Caco-2 (cell line): ENCODE measurements around the gene ERBB4. TPM values are rescaled to one million over a fixed set of nuclear protein-coding genes. Genes with fewer than 3 reads are reported as not detected.

Experiments
- BruUV-seq: library from RNA; stranded (reverse); fragments of 400-500 nt; replicated peaks from 2 replicates; lab custom pipeline; 2021; lab: Mats Ljungman, UMichigan
- CTCF ChIA-PET: fragments of 300-600 bp; sonication (Branson Sonifier 250); formaldehyde crosslinking; loops from one replicate; lab custom pipeline; 2022; ENCODE audit warnings: antibody characterized with exemption; lab: Charles Lee
- POLR2A ChIA-PET: fragments of 300-600 bp; sonication (Branson Sonifier 250); formaldehyde crosslinking; loops from one replicate; lab custom pipeline; 2022; ENCODE audit warnings: antibody characterized with exemption; lab: Charles Lee
- DNase-seq, 2 experiments: peaks; one replicate each; pipeline versions ENCODE4 v3.0.0 to v3.0.0-alpha.2; 2020 to 2022
- H3K27me3 ChIP-seq: replicated peaks from 2 replicates; pipeline ENCODE4 v1.6.0; 2011; ENCODE audit warnings: low read length; ENCODE audit not compliant: control insufficient read depth, insufficient read depth
- H3K36me3 ChIP-seq: 2 replicates; pipeline ENCODE4 v1.5.1; 2011; ENCODE audit warnings: low read length; ENCODE audit not compliant: control insufficient read depth, insufficient read depth
- H3K4me1 ChIP-seq: fragments of 250-450 bp; sonication (Bioruptor Pico); 2 replicates; pipeline ENCODE4 v1.5.1; 2020; ENCODE audit warnings: mild to moderate bottlenecking
- H3K4me3 ChIP-seq: 2 replicates; pipeline ENCODE4 v1.5.1; 2011; ENCODE audit warnings: low read depth, mild to moderate bottlenecking, control low read depth, low read length
- H3K9me3 ChIP-seq: fragments of 250-450 bp; sonication (Bioruptor Pico); 2 replicates; pipeline ENCODE4 v1.5.1; 2020; ENCODE audit warnings: mild to moderate bottlenecking, moderate library complexity
- H3K27ac Mint-ChIP-seq: one replicate; pipeline ENCODE4 v1.8.0; 2022; ENCODE audit warnings: mixed read lengths; ENCODE audit not compliant: unreplicated experiment
- H3K27me3 Mint-ChIP-seq: one replicate; pipeline ENCODE4 v1.8.0; 2022; ENCODE audit warnings: mixed read lengths; ENCODE audit not compliant: insufficient read depth, unreplicated experiment
- H3K36me3 Mint-ChIP-seq: one replicate; pipeline ENCODE4 v1.8.0; 2022; ENCODE audit warnings: mild to moderate bottlenecking, mixed read lengths; ENCODE audit not compliant: insufficient read depth, unreplicated experiment
- H3K4me1 Mint-ChIP-seq: one replicate; pipeline ENCODE4 v1.8.0; 2022; ENCODE audit warnings: low read depth, mixed read lengths; ENCODE audit not compliant: unreplicated experiment
- H3K4me3 Mint-ChIP-seq: one replicate; pipeline ENCODE4 v1.8.0; 2022; ENCODE audit warnings: mild to moderate bottlenecking, moderate library complexity, mixed read lengths; ENCODE audit not compliant: unreplicated experiment
- H3K9me3 Mint-ChIP-seq: one replicate; pipeline ENCODE4 v1.8.0; 2022; ENCODE audit warnings: mixed read lengths; ENCODE audit not compliant: unreplicated experiment
- CTCF ChIP-seq, 2 experiments: fragments of 200-600 bp in 1 of 2; IDR thresholded peaks; 1 replicate in 1 of 2; 2 replicates in 1 of 2; pipeline versions ENCODE4 v1.5.1 to v1.8.0; 2011 to 2022; ENCODE audit warnings: antibody characterized with exemption in 1 of 2, control low read depth in 1 of 2, inconsistent platforms in 1 of 2, low read depth in 1 of 2, low read length in 1 of 2, mild to moderate bottlenecking in 1 of 2, moderate library complexity in 1 of 2; ENCODE audit not compliant: insufficient read depth in 1 of 2, severe bottlenecking in 1 of 2, unreplicated experiment in 1 of 2
- intact Hi-C: fragments of 100-400 bp; cut with micrococcal nuclease; formaldehyde crosslinking; loops from one replicate; pipeline ENCODE4 v1.10.0; 2022; ENCODE audit not compliant: unreplicated experiment
- total RNA-seq: library from RNA; stranded (reverse); gene quantifications from 2 replicates; pipeline ENCODE4 v1.2.3, GENCODE V29; 2022

ERBB4 gene
- total RNA-seq, 1 experiment from 2014 or later = not detected

- Mint-ChIP-seq H3K4me3 (no peak overlapping the region), H3K4me1 (no peaks in the 10 kb centered on the region), H3K27me3 (no peaks in the 10 kb centered on the region), H3K9me3 (no peaks in the 10 kb centered on the region), H3K36me3 (no peaks in the 10 kb centered on the region), H3K27ac (no peak overlapping the region)
- BruUV-seq = no TSS peak
- TF ChIP-seq CTCF (IDR thresholded peaks at IDR 0.05; ENCODE audit: insufficient read depth in 1 of 2, low read depth in 1 of 2, low read length in 1 of 2, severe bottlenecking in 1 of 2, unreplicated experiment in 1 of 2) = no peak
- CTCF ChIA-PET = no interaction called here
- intact Hi-C loops = no loop called here
- no peak for DNase-seq
- POLR2A ChIA-PET = no interaction called here
- no peaks in the 10 kb centered on the region for H3K4me1 ChIP-seq
- H3K27me3 ChIP-seq = no peaks in the 10 kb centered on the region
- no peak overlapping the region for H3K4me3 ChIP-seq
- H3K36me3 ChIP-seq = no peaks in the 10 kb centered on the region
- H3K9me3 ChIP-seq = no peaks in the 10 kb centered on the region
Observed at GRCh38 chr2:212208467-212208866, 330.1 kb downstream of the ERBB4 start.

DNA sequence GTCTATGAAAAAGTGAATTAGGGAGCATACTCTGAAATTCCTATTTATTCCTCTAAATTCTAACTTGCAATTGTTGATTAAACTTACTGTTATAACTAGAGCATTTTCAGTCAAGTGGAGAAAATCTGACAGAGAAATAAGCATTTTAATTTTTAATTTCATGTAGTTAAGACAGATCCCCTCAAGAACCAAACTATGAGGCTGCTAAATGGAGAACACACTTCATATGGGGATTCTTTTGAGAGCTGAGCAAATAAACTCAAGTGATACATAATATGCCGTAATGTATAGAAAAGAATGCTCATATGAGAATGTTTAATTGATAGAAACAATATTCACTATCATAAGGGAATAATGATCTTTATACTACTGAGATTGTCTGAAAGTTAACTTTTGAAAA, 340.8 kb downstream of the ERBB4 start:
- Histone ChIP-seq H3K4me1 (no peaks in the 10 kb centered on the region), H3K36me3 (no peaks in the 10 kb centered on the region), H3K4me3 (no peak overlapping the region), H3K27me3 (no peaks in the 10 kb centered on the region), H3K9me3 (no peaks in the 10 kb centered on the region)
- Mint-ChIP-seq H3K27ac (no peak overlapping the region), H3K9me3 (no peaks in the 10 kb centered on the region), H3K27me3 (no peaks in the 10 kb centered on the region), H3K4me3 (no peak overlapping the region), H3K36me3 (no peaks in the 10 kb centered on the region), H3K4me1 (no peaks in the 10 kb centered on the region)
- CTCF ChIA-PET = no interaction called here
- no peak for DNase-seq
- intact Hi-C loops = no loop called here
- no peak for TF ChIP-seq CTCF (IDR thresholded peaks at IDR 0.05; ENCODE audit: insufficient read depth in 1 of 2, low read depth in 1 of 2, low read length in 1 of 2, severe bottlenecking in 1 of 2, unreplicated experiment in 1 of 2)
- no TSS peak for BruUV-seq
- POLR2A ChIA-PET = no interaction called here

DNA sequence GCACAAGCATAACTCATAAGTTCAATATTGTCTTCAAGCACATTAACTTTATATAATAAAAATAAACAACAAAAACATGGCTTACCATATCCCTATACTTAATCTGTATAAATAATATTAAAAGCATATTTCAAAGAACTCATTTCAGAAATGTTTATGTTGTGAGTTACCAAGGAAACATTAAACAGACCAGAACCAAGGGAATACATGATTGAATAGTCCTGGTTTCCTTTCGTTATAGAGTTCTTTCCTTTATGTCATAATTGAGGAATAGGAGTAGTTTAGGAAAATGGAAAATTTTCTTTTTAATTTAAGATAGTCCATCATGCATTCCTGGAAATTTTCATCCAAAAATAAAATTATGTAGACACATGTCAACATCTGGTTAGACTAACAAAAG, 343.0 kb downstream of the ERBB4 start:
- H3K4me3 Mint-ChIP-seq = no peak overlapping the region
- no peak for TF ChIP-seq CTCF (IDR thresholded peaks at IDR 0.05; ENCODE audit: insufficient read depth in 1 of 2, low read depth in 1 of 2, low read length in 1 of 2, severe bottlenecking in 1 of 2, unreplicated experiment in 1 of 2)
- H3K36me3 Mint-ChIP-seq = no peaks in the 10 kb centered on the region
- CTCF ChIA-PET = no interaction called here
- H3K9me3 ChIP-seq = no peaks in the 10 kb centered on the region
- H3K27me3 ChIP-seq = no peaks in the 10 kb centered on the region
- H3K27me3 Mint-ChIP-seq = no peaks in the 10 kb centered on the region
- DNase-seq = no peak
- POLR2A ChIA-PET = no interaction called here
- H3K9me3 Mint-ChIP-seq = no peaks in the 10 kb centered on the region
- no peak overlapping the region for H3K4me3 ChIP-seq
- BruUV-seq = no TSS peak
- intact Hi-C loops = no loop called here
- no peaks in the 10 kb centered on the region for H3K4me1 Mint-ChIP-seq
- no peaks in the 10 kb centered on the region for H3K4me1 ChIP-seq
- no peak overlapping the region for H3K27ac Mint-ChIP-seq
- H3K36me3 ChIP-seq = no peaks in the 10 kb centered on the region
